Astrocyte (in vitro differentiated cells and primary cell): ENCODE measurements around the gene TMEM170B. TPM values are rescaled to one million over a fixed set of nuclear protein-coding genes. Genes with fewer than 3 reads are reported as not detected.

ENCODE experiments used
- DNase-seq: peaks from one replicate; pipeline ENCODE4 v3.0.0-alpha.2; 2010; ENCODE audit warnings: low read depth
- FAIRE-seq: peaks from 2 replicates; lab custom pipeline; 2011; peaks lifted over from hg19 to GRCh38; lab: Jason Lieb, UNC
- H2AFZ ChIP-seq: 2 replicates; pipeline ENCODE4 v1.6.0; 2012; ENCODE audit warnings: low read depth, low read length, inconsistent platforms
- H3K27ac ChIP-seq: 2 replicates; pipeline ENCODE4 v1.5.1; 2011; ENCODE audit warnings: low read depth, low read length, inconsistent platforms
- H3K27me3 ChIP-seq: 2 replicates; pipeline ENCODE4 v1.6.0; 2011; ENCODE audit warnings: low read length, inconsistent platforms; ENCODE audit not compliant: insufficient read depth
- H3K36me3 ChIP-seq: 2 replicates; pipeline ENCODE4 v1.5.1; 2011; ENCODE audit warnings: low read length, inconsistent platforms; ENCODE audit not compliant: insufficient read depth
- H3K4me1 ChIP-seq: 2 replicates; pipeline ENCODE4 v1.5.1; 2011; ENCODE audit warnings: low read length, inconsistent platforms; ENCODE audit not compliant: insufficient read depth
- H3K4me2 ChIP-seq: 2 replicates; pipeline ENCODE4 v1.6.0; 2012; ENCODE audit warnings: low read length, inconsistent platforms
- H3K4me3 ChIP-seq: 2 replicates; pipeline ENCODE4 v1.5.1; 2011; ENCODE audit warnings: low read depth, mild to moderate bottlenecking, low read length, inconsistent platforms; ENCODE audit not compliant: insufficient read depth
- H3K79me2 ChIP-seq: 2 replicates; pipeline ENCODE4 v1.6.0; 2012; ENCODE audit warnings: mild to moderate bottlenecking, low read length, inconsistent platforms; ENCODE audit not compliant: insufficient read depth
- H3K9ac ChIP-seq: 2 replicates; pipeline ENCODE4 v1.6.0; 2012; ENCODE audit warnings: mild to moderate bottlenecking, low read length, inconsistent platforms
- H3K9me3 ChIP-seq: 2 replicates; pipeline ENCODE4 v1.5.1; 2012; ENCODE audit warnings: low read depth, mild to moderate bottlenecking, low read length, inconsistent platforms; ENCODE audit not compliant: insufficient read depth
- H4K20me1 ChIP-seq: 2 replicates; pipeline ENCODE4 v1.6.0; 2012; ENCODE audit warnings: low read length, inconsistent platforms; ENCODE audit not compliant: insufficient read depth
- H3K27ac Mint-ChIP-seq: one replicate; pipeline ENCODE4 v1.8.0; 2021; ENCODE audit warnings: mild to moderate bottlenecking, mixed read lengths; ENCODE audit not compliant: unreplicated experiment
- H3K27me3 Mint-ChIP-seq: one replicate; pipeline ENCODE4 v1.8.0; 2021; ENCODE audit warnings: low read depth, mixed read lengths; ENCODE audit not compliant: unreplicated experiment
- H3K36me3 Mint-ChIP-seq: one replicate; pipeline ENCODE4 v1.8.0; 2021; ENCODE audit warnings: low read depth, mixed read lengths; ENCODE audit not compliant: unreplicated experiment
- H3K4me1 Mint-ChIP-seq: one replicate; pipeline ENCODE4 v1.8.0; 2021; ENCODE audit warnings: low read depth, mixed read lengths; ENCODE audit not compliant: unreplicated experiment
- H3K4me3 Mint-ChIP-seq: one replicate; pipeline ENCODE4 v1.8.0; 2021; ENCODE audit warnings: mild to moderate bottlenecking, moderate library complexity, mixed read lengths; ENCODE audit not compliant: unreplicated experiment
- H3K9me3 Mint-ChIP-seq: one replicate; pipeline ENCODE4 v1.8.0; 2021; ENCODE audit warnings: mild to moderate bottlenecking, mixed read lengths; ENCODE audit not compliant: unreplicated experiment
- EZH2 ChIP-seq: IDR thresholded peaks from 2 replicates; pipeline ENCODE4 v1.6.1; 2012; ENCODE audit warnings: mild to moderate bottlenecking, low read length, inconsistent platforms; ENCODE audit not compliant: insufficient read depth
- total RNA-seq: library from RNA; stranded (reverse); gene quantifications from 2 replicates; pipeline ENCODE4 v1.2.1, GENCODE V29; 2021
- TF ChIP-seq, protein P1 (sequence below): IDR thresholded peaks from 2 replicates; pipeline ENCODE4 v1.5.1; 2011; ENCODE audit warnings: low read depth, mild to moderate bottlenecking, inconsistent platforms, low read length, moderate library complexity; ENCODE audit not compliant: insufficient read depth

The TMEM170B gene
- total RNA-seq, 1 donor from 2014 or later = 2.5 TPM

DNA sequence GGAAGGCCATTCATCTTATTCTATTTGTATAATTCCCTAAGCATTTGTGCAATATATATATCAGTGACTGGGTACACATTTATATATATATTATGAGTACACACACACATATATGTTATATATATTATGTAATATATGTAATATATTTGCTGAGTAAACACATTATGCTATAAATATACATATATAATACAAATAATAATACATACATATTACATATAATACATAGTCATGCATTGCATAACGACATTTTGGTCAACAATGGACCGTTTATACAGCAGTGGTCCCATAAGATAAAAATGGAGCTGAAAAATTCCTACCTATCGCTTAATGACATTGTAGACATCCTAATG, 11.4 kb upstream of the TMEM170B start:
- DNase-seq = no peak
- Histone ChIP-seq H3K27ac (no peak overlapping the region), H3K79me2 (no peaks in the 10 kb centered on the region), H3K36me3 (no peaks in the 10 kb centered on the region), H3K9ac (no peak overlapping the region), H3K4me2 (no peak overlapping the region), H2AFZ (no peak overlapping the region), H3K4me1 (no peaks in the 10 kb centered on the region), H3K4me3 (no peak overlapping the region), H4K20me1 (no peaks in the 10 kb centered on the region), H3K27me3 (peaks cover 3% of the 10 kb centered on the region), H3K9me3 (no peaks in the 10 kb centered on the region)
- H3K27me3 Mint-ChIP-seq = no peaks in the 10 kb centered on the region
- no peak overlapping the region for H3K27ac Mint-ChIP-seq
- no peaks in the 10 kb centered on the region for H3K9me3 Mint-ChIP-seq
- FAIRE-seq = no peak
- TF ChIP-seq EZH2 = no peak
- TF ChIP-seq, protein P1, sequence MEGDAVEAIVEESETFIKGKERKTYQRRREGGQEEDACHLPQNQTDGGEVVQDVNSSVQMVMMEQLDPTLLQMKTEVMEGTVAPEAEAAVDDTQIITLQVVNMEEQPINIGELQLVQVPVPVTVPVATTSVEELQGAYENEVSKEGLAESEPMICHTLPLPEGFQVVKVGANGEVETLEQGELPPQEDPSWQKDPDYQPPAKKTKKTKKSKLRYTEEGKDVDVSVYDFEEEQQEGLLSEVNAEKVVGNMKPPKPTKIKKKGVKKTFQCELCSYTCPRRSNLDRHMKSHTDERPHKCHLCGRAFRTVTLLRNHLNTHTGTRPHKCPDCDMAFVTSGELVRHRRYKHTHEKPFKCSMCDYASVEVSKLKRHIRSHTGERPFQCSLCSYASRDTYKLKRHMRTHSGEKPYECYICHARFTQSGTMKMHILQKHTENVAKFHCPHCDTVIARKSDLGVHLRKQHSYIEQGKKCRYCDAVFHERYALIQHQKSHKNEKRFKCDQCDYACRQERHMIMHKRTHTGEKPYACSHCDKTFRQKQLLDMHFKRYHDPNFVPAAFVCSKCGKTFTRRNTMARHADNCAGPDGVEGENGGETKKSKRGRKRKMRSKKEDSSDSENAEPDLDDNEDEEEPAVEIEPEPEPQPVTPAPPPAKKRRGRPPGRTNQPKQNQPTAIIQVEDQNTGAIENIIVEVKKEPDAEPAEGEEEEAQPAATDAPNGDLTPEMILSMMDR = no peak
- H3K4me3 Mint-ChIP-seq = no peak overlapping the region
- H3K4me1 Mint-ChIP-seq = no peaks in the 10 kb centered on the region
- H3K36me3 Mint-ChIP-seq = no peaks in the 10 kb centered on the region

DNA sequence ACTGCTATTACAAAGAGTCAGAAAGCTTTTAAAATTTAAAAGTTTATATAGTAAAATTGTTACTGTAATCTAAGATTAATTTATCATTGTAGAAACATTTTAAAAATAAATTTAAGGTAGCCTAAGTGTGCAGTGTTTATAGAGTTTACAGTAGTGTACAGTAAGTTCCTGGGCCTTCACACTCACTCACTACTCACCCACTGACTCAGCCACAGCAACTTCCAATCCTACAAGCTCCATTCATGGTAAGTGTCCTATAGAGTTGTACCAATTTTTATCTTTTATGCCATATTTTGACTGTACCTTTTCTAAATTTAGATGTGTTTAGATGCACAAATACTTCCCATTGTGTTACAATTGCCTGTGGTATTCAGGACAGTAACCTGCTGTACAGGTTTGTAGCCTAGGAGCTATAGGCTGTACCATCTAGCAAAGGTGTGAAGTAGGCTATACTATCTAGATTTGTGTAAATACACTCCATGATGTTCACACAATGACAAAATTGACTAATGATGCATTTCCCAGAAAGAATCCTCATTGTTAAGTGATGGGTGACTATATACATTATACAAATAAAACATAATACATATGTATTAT, 10.2 kb upstream of the TMEM170B start:
- no peaks in the 10 kb centered on the region for H3K9me3 ChIP-seq
- FAIRE-seq (no peak), DNase-seq (no peak)
- H3K4me2 ChIP-seq = no peak overlapping the region
- peaks cover 4% of the 10 kb centered on the region for H3K27me3 ChIP-seq
- TF ChIP-seq, protein P1 = no peak
- TF ChIP-seq EZH2 = no peak
- H3K9ac ChIP-seq = no peak overlapping the region
- H3K36me3 ChIP-seq = no peaks in the 10 kb centered on the region
- no peak overlapping the region for H3K4me3 ChIP-seq
- H3K9me3 Mint-ChIP-seq = no peaks in the 10 kb centered on the region
- no peaks in the 10 kb centered on the region for H3K79me2 ChIP-seq
- no peak overlapping the region for H2AFZ ChIP-seq
- no peak overlapping the region for H3K4me3 Mint-ChIP-seq
- no peaks in the 10 kb centered on the region for H3K27me3 Mint-ChIP-seq
- no peak overlapping the region for H3K27ac ChIP-seq
- no peaks in the 10 kb centered on the region for H3K36me3 Mint-ChIP-seq
- no peaks in the 10 kb centered on the region for H3K4me1 ChIP-seq
- no peaks in the 10 kb centered on the region for H3K4me1 Mint-ChIP-seq
- H3K27ac Mint-ChIP-seq = no peak overlapping the region
- H4K20me1 ChIP-seq = no peaks in the 10 kb centered on the region

DNA sequence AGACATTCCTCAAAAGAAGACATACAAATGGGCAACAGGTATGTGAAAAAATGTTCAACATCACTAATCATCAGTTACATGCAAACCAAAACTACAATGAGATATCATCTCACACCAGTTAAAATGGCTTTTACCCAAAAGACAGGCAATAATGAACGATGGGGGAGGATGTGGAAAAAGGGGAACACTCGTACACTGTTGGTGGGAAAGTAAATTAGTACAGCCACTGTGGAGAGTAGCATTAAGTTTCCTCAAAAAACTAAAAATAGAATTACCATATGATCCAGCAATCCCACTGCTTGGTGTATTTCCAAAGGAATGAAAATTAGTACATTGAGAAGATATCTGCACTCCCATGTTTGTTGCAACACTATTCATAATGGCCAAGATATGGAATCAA, 8.6 kb upstream of the TMEM170B start:
- TF ChIP-seq, protein P1 = no peak
- no peak for TF ChIP-seq EZH2
- FAIRE-seq = no peak
- H2AFZ ChIP-seq = no peak overlapping the region
- H3K27me3 ChIP-seq = peaks cover 4% of the 10 kb centered on the region
- H3K79me2 ChIP-seq = no peaks in the 10 kb centered on the region
- no peak overlapping the region for H3K4me3 Mint-ChIP-seq
- no peak overlapping the region for H3K9ac ChIP-seq
- H3K27ac Mint-ChIP-seq = no peak overlapping the region
- H4K20me1 ChIP-seq = no peaks in the 10 kb centered on the region
- H3K36me3 ChIP-seq = no peaks in the 10 kb centered on the region
- H3K4me1 Mint-ChIP-seq = no peaks in the 10 kb centered on the region
- no peaks in the 10 kb centered on the region for H3K36me3 Mint-ChIP-seq
- no peaks in the 10 kb centered on the region for H3K4me1 ChIP-seq
- DNase-seq = no peak
- H3K4me3 ChIP-seq = no peak overlapping the region
- no peaks in the 10 kb centered on the region for H3K9me3 ChIP-seq
- H3K4me2 ChIP-seq = no peak overlapping the region
- H3K27ac ChIP-seq = no peak overlapping the region
- H3K9me3 Mint-ChIP-seq = no peaks in the 10 kb centered on the region
- H3K27me3 Mint-ChIP-seq = no peaks in the 10 kb centered on the region
